Right renal pelvis (tissue), 4 donors: ENCODE data around the gene RCVRN. TPM values are rescaled to one million over a fixed set of nuclear protein-coding genes. Genes with fewer than 3 reads are reported as not detected.

ENCODE experiments used
- DNase-seq, 4 donors: peaks; one replicate each; pipeline ENCODE4 v3.0.0-alpha.2; 2013; ENCODE audit warnings: low read depth in 4 of 4, low spot score in 3 of 4, missing footprints in 1 of 4
- polyA plus RNA-seq, 4 donors: library from polyadenylated mRNA; unstranded; fragments of 120-200 nt; gene quantifications; one replicate each; pipeline ENCODE4 v1.2.1, GENCODE V29; 2013; ENCODE audit not compliant: insufficient read length in 4 of 4

Gene RCVRN
- polyA plus RNA-seq: under 1 TPM in 3 of 4 donors, not detected in 1; 0.17 to 0.32 (median 0.29) TPM

DNA sequence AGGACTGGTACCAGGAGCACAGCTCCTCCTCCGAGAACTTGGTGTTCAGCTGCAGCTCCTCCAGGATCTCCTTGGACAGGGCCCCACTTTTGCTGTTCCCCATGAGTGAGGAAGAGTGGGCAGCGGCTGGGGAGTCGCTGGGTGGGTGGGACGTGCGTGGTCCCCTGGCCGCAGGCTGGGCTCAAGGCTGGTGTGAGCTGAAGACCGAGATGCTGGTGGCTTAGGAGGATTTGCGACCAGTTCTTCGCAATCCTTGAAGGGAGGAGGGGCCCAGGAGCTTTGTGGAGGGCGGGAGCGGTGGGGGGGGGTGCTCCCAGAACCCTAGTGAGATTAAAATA, at the start of gene RCVRN:
Gene RCVRN, minus strand, starts transcription at position 194 of the 338 bp plus-strand sequence. Its CDS starts 91 bp downstream, at position 103.
- no peak for DNase-seq

- DNase-seq: no peak
These were observed 48.4 kb upstream of the RCVRN start for GRCh38 chr17:9953492-9953891.

DNA sequence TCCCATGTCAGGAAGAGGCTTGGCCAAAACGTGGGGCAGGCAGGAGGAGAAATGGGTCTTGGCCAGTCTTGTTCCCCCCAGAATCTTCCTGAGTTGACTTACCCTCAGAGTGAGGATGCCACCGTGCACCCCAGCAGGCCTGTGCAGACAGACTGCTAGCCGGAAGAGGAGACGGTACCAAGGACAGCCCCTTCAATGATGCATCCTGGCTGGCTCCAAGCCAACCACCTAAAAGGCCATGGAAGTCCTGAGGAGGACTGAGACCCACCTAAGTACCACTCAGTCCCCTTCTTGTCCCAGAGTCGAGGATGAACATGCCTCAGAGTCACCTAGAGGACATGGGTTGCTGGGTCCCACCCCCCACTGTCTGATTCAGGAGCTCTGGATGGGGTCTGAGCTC, 46.7 kb upstream of the RCVRN start:
- DNase-seq: no peak

DNA sequence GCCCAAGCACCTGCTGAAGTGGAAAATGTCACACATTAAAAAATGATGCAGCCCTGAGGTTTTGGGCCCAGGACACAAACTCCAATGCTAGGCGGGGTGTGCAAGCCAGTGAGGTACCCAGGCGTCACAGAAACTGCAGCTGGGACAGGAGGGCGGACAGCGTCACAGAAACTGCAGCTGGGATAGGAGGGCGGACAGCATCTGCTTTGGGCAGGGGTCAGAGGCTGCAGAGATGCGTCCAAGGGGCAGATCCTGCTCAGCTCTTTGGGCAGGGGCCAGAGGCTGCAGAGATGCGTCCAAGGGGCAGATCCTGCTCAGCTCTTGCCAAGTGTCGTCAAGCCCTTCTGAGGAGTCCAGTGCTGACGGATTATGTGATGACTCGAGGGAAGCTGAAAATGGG, 43.9 kb upstream of the RCVRN start:
- DNase-seq: no peak

- no peak for DNase-seq
These were observed 39.6 kb upstream of the RCVRN start for GRCh38 chr17:9944704-9945103.

DNA sequence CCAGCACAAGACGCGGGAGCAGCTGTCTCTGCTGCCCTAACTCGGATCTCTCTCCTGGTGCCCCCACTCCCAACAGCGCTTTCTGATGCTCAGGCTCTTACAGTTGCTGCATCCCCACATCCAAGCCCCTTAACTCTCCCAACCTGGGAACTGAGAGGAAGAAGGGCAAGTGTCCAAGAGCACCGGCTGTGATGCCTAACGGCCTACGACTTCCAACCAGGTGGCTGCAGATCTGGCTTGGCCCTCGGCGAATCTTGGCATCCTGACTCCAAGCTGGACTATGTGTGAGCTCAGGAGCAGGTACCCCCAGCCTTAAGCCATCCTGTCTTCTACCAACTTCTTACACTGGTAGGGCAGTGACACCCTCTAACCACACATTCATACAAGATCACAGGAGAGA, 38.3 kb upstream of the RCVRN start:
- DNase-seq: no peak

DNA sequence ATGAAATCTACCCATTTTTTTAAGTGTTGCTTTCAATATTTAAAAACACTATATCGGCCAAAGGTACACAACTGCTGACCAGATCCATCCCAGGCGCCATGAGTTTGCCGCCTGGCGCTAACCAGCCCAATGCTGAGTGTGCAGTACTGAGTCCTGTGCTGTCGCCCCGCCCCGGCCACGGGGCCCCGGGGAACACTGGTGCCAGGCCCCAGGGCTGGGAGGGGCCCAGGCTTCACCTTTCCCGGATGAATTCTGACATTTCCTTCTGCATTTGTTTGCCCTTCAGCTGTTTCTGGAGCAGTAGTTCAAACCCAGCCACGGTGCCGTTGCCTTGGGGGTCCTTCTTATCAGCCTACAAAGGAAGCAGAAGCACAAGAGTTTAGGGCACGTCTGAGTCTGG, 37.8 kb upstream of the RCVRN start:
- DNase-seq: no peak

DNA sequence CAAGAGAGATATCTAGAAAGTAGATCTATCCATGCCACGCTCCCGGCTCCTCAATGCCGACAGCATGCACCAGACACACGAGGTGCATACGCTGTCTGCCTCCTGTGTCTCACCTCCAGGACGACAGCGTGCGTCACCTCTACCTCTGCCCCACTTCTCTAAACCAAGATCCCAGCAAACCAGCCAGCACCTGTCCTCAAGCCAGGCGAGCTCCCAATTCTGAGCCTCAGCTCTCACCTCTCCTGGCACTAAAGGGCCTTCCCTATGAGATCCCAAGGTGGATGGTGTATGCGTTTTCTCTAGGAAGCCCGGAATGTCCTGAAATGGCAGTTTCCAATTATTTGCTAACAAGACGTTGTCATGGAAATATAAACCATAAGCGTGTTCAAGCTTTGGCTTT, 36.2 kb upstream of the RCVRN start:
- no peak for DNase-seq

DNA sequence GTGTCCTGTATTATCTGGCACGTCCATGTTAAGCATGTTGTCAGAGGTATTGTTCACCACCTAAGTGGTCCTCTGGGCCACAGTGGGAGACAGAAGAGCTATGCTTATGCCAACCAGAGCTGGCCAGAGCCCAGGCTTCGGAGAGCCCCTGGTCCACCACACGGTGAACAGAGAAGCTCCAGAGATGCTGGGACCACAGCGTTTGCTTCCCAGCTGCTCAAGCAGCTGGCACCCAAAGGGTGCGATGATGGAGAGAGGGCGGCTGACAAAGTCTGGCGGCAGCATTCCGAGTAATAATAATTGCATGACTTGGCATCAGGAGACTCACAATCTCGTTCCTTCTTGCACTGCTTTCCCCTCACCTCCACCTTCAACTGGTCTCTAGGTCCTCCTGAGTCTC, 35.8 kb upstream of the RCVRN start:
- DNase-seq: no peak

- DNase-seq: no peak
These were observed 33.7 kb upstream of the RCVRN start for GRCh38 chr17:9938764-9939163.

DNA sequence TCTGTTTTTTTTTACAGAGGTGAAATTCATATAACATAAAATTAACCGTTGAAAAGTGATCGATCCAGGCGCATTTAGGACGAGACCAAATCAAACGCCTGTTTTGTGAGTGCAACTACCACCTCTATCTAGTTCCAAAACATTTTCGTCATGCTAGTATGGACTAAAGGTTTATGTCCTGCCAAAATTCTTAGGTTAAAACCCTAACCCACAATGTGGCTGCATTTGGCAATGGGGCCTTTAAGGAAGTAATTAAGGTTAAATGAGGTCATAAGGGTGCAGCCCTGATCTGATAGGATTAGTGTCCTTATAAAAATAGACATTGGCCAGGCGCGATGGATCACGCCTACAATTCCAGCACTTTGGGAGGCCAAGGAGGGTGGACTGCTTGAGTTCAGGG, 32.8 kb upstream of the RCVRN start:
- DNase-seq: no peak

DNA sequence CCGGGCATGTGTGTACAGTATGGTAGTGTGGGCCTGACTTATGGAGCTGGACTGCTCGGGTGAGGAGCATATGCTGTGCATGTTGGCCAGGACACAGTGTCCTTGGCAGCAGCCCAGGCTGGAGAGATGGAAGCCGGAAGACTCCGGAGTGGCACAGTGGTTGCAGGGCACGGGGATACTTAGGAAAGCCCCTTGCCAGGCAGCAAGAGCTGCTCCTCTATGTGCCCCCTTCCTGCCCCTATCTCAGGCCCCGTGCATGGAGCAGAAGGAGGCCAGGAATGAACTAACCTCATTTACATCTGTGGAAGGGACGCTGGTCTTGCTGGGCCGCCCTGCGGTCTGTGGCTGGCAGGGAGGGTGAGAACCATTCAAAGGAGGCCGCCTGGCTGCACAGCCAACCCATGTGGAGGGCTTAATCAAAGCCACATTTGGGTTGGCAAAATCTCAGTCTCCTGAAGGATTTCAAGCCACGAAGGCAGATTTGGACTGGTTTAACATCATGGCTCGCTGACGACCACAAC, 32.2 kb upstream of the RCVRN start:
- DNase-seq: no peak

GRCh38 chr17:9936095-9936494, 31.0 kb upstream of the RCVRN start:
- DNase-seq: no peak

DNA sequence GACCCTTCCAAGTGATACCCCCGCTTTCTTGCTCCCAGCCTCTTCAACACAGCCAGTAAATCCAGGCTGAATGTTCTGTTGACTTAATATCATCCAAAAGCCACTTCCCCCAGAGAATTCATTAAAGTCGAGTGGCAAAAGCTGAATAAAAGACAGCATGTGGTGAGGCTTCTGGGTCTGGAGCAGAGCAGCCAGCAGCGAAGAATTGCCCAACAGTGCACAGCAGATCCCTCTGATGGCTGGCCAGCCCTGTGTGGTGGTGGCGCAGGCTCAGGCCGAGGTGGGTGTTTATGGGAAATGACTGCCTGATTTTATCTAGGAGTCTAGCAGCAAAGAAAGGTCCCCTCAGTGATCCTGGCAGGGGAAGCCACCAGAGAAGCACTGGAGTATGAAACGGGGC, 30.3 kb upstream of the RCVRN start:
- no peak for DNase-seq

- no peak for DNase-seq
These were observed 29.3 kb upstream of the RCVRN start for GRCh38 chr17:9934331-9934730.

DNA sequence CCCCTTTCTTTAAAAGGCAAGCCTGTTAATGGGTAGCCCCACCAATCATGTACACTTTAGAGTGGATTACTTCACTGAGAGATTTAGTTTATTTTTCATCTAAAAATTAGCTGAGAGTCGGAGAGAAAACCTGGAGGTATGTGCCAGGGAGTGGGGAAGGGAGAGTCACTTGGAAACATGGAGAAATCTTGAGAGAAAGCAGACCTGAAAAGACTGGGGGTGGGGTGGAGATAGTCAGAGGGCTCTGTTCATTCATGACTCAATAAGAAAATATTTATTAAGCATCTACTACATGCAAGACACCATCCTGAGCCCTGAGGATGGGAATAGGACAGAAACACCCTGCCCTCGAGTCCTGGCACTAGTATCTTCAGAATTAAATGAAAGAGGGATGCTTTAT, 27.4 kb upstream of the RCVRN start:
- DNase-seq: no peak

DNA sequence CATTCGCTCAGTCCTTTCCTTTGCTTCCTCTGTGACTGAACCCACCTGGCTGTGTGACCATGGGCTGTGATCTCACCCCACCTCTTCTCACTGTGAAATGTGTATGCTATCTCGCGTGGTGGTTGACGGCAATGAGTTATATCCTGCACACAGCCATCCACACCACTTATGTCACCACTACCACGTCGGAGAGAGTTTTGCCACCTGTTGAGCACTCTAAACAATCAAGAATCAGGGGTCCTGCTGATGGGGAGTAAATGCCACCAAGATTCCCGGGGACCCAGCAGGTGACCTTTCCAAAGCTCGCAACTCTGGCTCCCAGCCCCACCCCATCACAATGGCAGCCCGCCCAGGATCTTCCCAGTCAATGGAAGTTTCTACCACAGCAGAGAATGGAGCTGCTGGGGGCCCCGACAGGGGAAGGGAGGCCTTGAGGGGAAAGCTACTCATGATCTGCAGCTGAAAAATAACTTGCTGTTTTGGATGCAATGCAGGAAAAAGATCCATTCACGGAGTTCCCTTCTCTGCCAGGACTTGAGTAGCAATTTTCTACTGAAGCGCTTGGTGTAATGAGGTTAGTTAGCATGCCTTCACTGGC, 26.2 kb upstream of the RCVRN start:
- no peak for DNase-seq

- DNase-seq: no peak
These were observed 24.8 kb upstream of the RCVRN start for GRCh38 chr17:9929871-9930270.

DNA sequence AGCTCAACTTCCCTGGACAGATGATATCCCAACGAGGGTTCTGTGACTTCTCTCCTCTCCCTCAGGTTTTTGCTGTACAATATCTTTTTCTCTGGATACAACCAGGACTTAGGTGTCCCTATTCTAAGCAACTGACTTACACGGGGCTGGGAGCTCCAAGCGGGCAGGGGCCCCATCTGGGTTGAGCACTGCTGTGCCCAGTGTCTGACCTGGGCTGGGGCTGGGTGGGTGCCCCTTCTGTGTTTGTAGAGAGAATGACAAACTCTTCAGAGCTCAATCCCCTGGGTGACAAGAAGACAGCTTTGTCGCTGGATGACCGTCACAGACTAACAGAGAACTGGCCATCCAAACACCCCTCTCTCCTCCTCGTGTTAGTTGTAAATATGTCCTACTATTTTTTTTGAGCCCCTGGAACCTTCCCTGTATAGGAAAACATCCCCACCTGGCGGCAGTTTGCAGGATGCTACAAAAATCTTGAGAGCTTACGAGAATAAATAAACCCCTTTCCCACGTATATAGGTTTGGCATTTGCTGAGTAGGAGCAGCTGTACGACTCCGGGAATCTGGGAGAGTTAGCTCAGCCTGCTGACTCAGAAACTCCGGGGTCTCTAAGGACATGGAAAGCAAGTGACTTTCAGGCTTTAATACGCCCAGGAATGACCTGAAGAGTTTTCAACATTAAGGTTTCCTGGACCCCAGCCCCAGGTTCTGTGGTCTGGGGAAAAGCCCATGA, 23.7 kb upstream of the RCVRN start:
- peak; percentile 38 to 73 (median 68) for DNase-seq

- no peak for DNase-seq
These were observed 21.2 kb upstream of the RCVRN start for GRCh38 chr17:9926150-9926804.

GRCh38 chr17:9925457-9925856, 20.4 kb upstream of the RCVRN start:
- DNase-seq: no peak

DNA sequence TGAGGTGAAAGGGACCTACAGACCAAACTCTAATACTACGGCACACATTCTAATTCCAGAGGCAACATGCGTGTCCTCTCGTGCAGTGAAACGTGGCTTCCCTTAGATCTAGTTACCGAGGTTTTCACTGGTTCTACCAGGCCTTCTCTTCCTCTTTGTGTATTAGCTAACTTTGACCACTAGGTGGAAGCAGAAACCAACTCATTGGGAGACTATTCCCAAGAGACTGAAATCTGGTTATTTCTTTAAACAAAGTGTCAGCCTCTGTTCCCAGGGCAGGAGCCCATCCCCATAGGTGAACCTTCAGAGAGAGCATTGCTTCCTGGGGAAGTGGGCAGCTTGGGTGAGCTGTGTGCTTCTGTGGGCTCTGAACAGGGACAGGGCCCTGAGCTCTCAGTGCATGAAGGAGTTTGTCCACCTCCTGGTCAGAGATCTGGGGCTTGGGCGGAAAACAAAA, 19.7 kb upstream of the RCVRN start:
- DNase-seq: peak; percentile 63 to 84 (median 74)
